K562 (cell line): ENCODE measurements around the gene ANAPC16. TPM values are rescaled to one million over a fixed set of nuclear protein-coding genes. Genes with fewer than 3 reads are reported as not detected.

ENCODE experiments used
- CHD7 ChIP-seq: fragments of 200-600 bp; sonication (generic); IDR thresholded peaks from one replicate; pipeline ENCODE4 v1.6.1; 2012; ENCODE audit warnings: mild to moderate bottlenecking, low read depth, low read length, inconsistent platforms
- E2F3 ChIP-seq: fragments of 250-450 bp; sonication (Bioruptor Pico); IDR thresholded peaks from 2 replicates; pipeline ENCODE4 v1.4.0; 2020; ENCODE audit warnings: mild to moderate bottlenecking
- FOXJ3 ChIP-seq: sonication (generic); formaldehyde crosslinking; IDR thresholded peaks from 2 replicates; pipeline ENCODE4 v1.4.0; 2020; ENCODE audit warnings: mild to moderate bottlenecking, missing genetic modification reagents
- IFI16 ChIP-seq: fragments of 250-450 bp; sonication (Bioruptor Pico); IDR thresholded peaks from 2 replicates; pipeline ENCODE4 v2.1.2; 2022; ENCODE audit warnings: mild to moderate bottlenecking, inconsistent platforms
- KDM1A ChIP-seq, 2 experiments: fragments of 450-650 bp; IDR thresholded peaks; 2 replicates each; pipeline ENCODE4 v1.6.1; 2016; ENCODE audit warnings: mild to moderate bottlenecking in 2 of 2
- NFE2 ChIP-seq: IDR thresholded peaks from 2 replicates; pipeline ENCODE4 v1.6.1; 2014; ENCODE audit warnings: antibody characterized with exemption, low read depth
- PPARD ChIP-seq: fragments of 250-450 bp; sonication (Bioruptor Pico); IDR thresholded peaks from 2 replicates; pipeline ENCODE4 v1.8.0; 2022; ENCODE audit warnings: inconsistent platforms, mild to moderate bottlenecking, moderate library complexity
- TAL1 ChIP-seq: fragments of 450-650 bp; IDR thresholded peaks from 2 replicates; pipeline ENCODE4 v1.6.1; 2016; ENCODE audit warnings: mild to moderate bottlenecking
- ZBTB40 ChIP-seq, 2 experiments: fragments of 450-650 bp in 1 of 2; sonication (generic) in 1 of 2; formaldehyde crosslinking in 1 of 2; IDR thresholded peaks; 2 replicates each; pipeline versions ENCODE4 v1.7.1 to v1.9.0; 2016 to 2022; ENCODE audit warnings: inconsistent platforms in 1 of 2, mild to moderate bottlenecking in 1 of 2, missing genetic modification reagents in 1 of 2
- polyA plus RNA-seq, 8 experiments: library from polyadenylated mRNA; depleted of rRNA in 4 of 8; stranded (reverse) in 5 of 8; unstranded in 3 of 8; fragments of >200 nt; fragmentation: Nextera tagmentation in 2 of 8; fragmentation: Illumina TruSeq in 1 of 8; extraction: Ambion mirVana in 2 of 8; extraction: Trizol in 1 of 8; gene quantifications; 2 replicates each; pipeline versions ENCODE4 v1.2.1 to v1.2.3, GENCODE V29; 2011 to 2014; ENCODE audit warnings: inconsistent platforms in 1 of 8, missing spikeins in 1 of 8
- total RNA-seq, 7 experiments: library from RNA; depleted of rRNA in 6 of 7; stranded (reverse); fragments of >200 nt in 6 of 7; fragmentation: Illumina TruSeq in 2 of 7; extraction: Trizol in 2 of 7; gene quantifications; 2 replicates each; pipeline versions ENCODE4 v1.2.1 to v1.2.3, GENCODE V29; 2011 to 2021; ENCODE audit warnings: low replicate concordance in 1 of 7

ANAPC16 gene
- total and polyA plus RNA-seq, 9 of the 15 experiments (the other 6 are each of a cell fraction or from before 2014, with no cell fraction given): 42.6 to 208 (median 108) TPM

GRCh38 chr10:72175149-72175548 lies 40.7 kb upstream of the ANAPC16 start (continued):
- no peak for TF ChIP-seq ZBTB40 (IDR thresholded peaks at IDR 0.05)
- TF ChIP-seq ZBTB40 (CRISPR knock-in tag; IDR thresholded peaks at IDR 0.05): no peak
- no peak for TF ChIP-seq E2F3 (CRISPR knock-in tag)
- TF ChIP-seq NFE2: peak; percentile 81
- no peak for TF ChIP-seq TAL1
- TF ChIP-seq PPARD (CRISPR knock-in tag): no peak
- TF ChIP-seq IFI16 (CRISPR knock-in tag): no peak
- no peak for TF ChIP-seq CHD7
- peak; percentile 39 to 48; a peak in 2 of 4 replicates for TF ChIP-seq KDM1A (IDR thresholded peaks at IDR 0.05)
- TF ChIP-seq FOXJ3: no peak
